DND-41 (cell line): ENCODE measurements around the gene RNF123.

Experiments used
- CTCF ChIP-seq: IDR thresholded peaks from 2 replicates; pipeline ENCODE4 v1.5.1; 2012; ENCODE audit warnings: borderline replicate concordance, low read length, moderate library complexity, mild to moderate bottlenecking; ENCODE audit not compliant: poor library complexity, severe bottlenecking; ENCODE audit errors: extremely low read depth
- EZH2 ChIP-seq: IDR thresholded peaks from 3 replicates; pipeline ENCODE4 v1.6.1; 2012; ENCODE audit warnings: borderline replicate concordance, low read depth, mild to moderate bottlenecking, moderate library complexity, low read length, inconsistent platforms; ENCODE audit not compliant: severe bottlenecking

- TF ChIP-seq CTCF (no peak), EZH2 (no peak)
Observed at GRCh38 chr3:49699281-49699979, 10.1 kb downstream of the RNF123 start.
